IMR-90 (cell line): ENCODE measurements around the gene LRRTM3. TPM values are rescaled to one million over a fixed set of nuclear protein-coding genes. Genes with fewer than 3 reads are reported as not detected.

Experiments used
- ATAC-seq: fragments of 200-7000 bp; cut with Tn5 transposase; 2 replicates; pipeline ENCODE4 v1.9.1; 2020; ENCODE audit warnings: low read depth, mild to moderate bottlenecking, moderate library complexity
- BruUV-seq: library from RNA; stranded (reverse); fragments of 400-500 nt; replicated peaks from 2 replicates; lab custom pipeline; 2021; lab: Mats Ljungman, UMichigan
- CTCF ChIA-PET: fragments of 300-600 bp; formaldehyde crosslinking; extraction: SDS; loops from one replicate; lab custom pipeline; 2021; ENCODE audit warnings: antibody characterized with exemption; lab: Yijun Ruan, JAX
- POLR2A ChIA-PET: fragments of 300-600 bp; sonication (Branson Sonifier 250); formaldehyde crosslinking; loops from one replicate; lab custom pipeline; 2022; ENCODE audit warnings: antibody characterized with exemption; ENCODE audit not compliant: unreplicated experiment; lab: Charles Lee
- DNase-seq: peaks from one replicate; pipeline ENCODE4 v3.0.0; 2013
- H2AFZ ChIP-seq: replicated peaks from 2 replicates; pipeline ENCODE3; 2013; ENCODE audit warnings: low read length, mild to moderate bottlenecking; ENCODE audit not compliant: poor library complexity
- H2AK5ac ChIP-seq: 2 replicates; pipeline ENCODE4 v1.6.1; 2013; ENCODE audit warnings: low read depth, low read length, inconsistent platforms
- H2AK9ac ChIP-seq: replicated peaks from 2 replicates; pipeline ENCODE3; 2013; ENCODE audit warnings: mild to moderate bottlenecking, low read depth, low read length, moderate library complexity; ENCODE audit not compliant: poor library complexity
- H2BK120ac ChIP-seq: 2 replicates; pipeline ENCODE4 v1.6.1; 2013; ENCODE audit warnings: low read depth, low read length, inconsistent platforms
- H2BK15ac ChIP-seq: 3 replicates; pipeline ENCODE4 v1.6.1; 2013; ENCODE audit warnings: low read depth, low read length, inconsistent platforms
- H2BK20ac ChIP-seq: 2 replicates; pipeline ENCODE4 v1.6.1; 2013; ENCODE audit warnings: low read depth, mild to moderate bottlenecking, inconsistent platforms, low read length, moderate library complexity
- H2BK5ac ChIP-seq: 2 replicates; pipeline ENCODE4 v1.6.1; 2013; ENCODE audit warnings: mild to moderate bottlenecking, low read depth, low read length, inconsistent platforms; ENCODE audit not compliant: poor library complexity, severe bottlenecking
- H3K14ac ChIP-seq: replicated peaks from 2 replicates; pipeline ENCODE4 v1.6.1; 2013; ENCODE audit warnings: low read depth, low read length, inconsistent platforms
- H3K18ac ChIP-seq: 2 replicates; pipeline ENCODE4 v1.6.1; 2013; ENCODE audit warnings: low read depth, low read length, control low read depth
- H3K23ac ChIP-seq: 2 replicates; pipeline ENCODE4 v1.6.1; 2013; ENCODE audit warnings: low read depth, low read length, inconsistent platforms
- H3K27ac ChIP-seq: 2 replicates; pipeline ENCODE4 v1.5.1; 2013; ENCODE audit warnings: mild to moderate bottlenecking, control low read depth, low read length; ENCODE audit not compliant: insufficient read depth
- H3K27me3 ChIP-seq: 2 replicates; pipeline ENCODE4 v1.6.1; 2013; ENCODE audit warnings: low read length; ENCODE audit not compliant: control insufficient read depth, insufficient read depth
- H3K36me3 ChIP-seq: 2 replicates; pipeline ENCODE4 v1.6.1; 2013; ENCODE audit warnings: low read length, mixed read lengths; ENCODE audit not compliant: control insufficient read depth, insufficient read depth
- H3K4ac ChIP-seq: 2 replicates; pipeline ENCODE4 v1.6.1; 2013; ENCODE audit warnings: low read depth, low read length, inconsistent platforms
- H3K4me1 ChIP-seq: 2 replicates; pipeline ENCODE4 v1.6.1; 2013; ENCODE audit warnings: low read length, mixed read lengths; ENCODE audit not compliant: control insufficient read depth, insufficient read depth
- H3K4me2 ChIP-seq: 2 replicates; pipeline ENCODE4 v1.6.1; 2013; ENCODE audit warnings: low read depth, mild to moderate bottlenecking, control low read depth, low read length, moderate library complexity
- H3K4me3 ChIP-seq: 2 replicates; pipeline ENCODE4 v1.5.1; 2013; ENCODE audit warnings: low read depth, mild to moderate bottlenecking, control low read depth, low read length, moderate library complexity; ENCODE audit not compliant: insufficient read depth
- H3K56ac ChIP-seq: 2 replicates; pipeline ENCODE4 v1.6.1; 2013; ENCODE audit warnings: low read length, inconsistent platforms; ENCODE audit not compliant: insufficient read depth; ENCODE audit errors: extremely low read depth
- H3K79me1 ChIP-seq, 2 experiments: 2 replicates each; pipeline ENCODE4 v1.6.1; 2013; ENCODE audit warnings: low read length in 2 of 2, inconsistent platforms in 1 of 2, low read depth in 1 of 2
- H3K9ac ChIP-seq: 2 replicates; pipeline ENCODE4 v1.6.1; 2013; ENCODE audit warnings: low read depth, low read length, control low read depth
- H3K9me1 ChIP-seq: 2 replicates; pipeline ENCODE4 v1.6.1; 2013; ENCODE audit warnings: low read length, inconsistent platforms; ENCODE audit not compliant: insufficient read depth
- H3K9me3 ChIP-seq: 2 replicates; pipeline ENCODE4 v1.6.1; 2013; ENCODE audit warnings: low read length; ENCODE audit not compliant: control insufficient read depth, insufficient read depth
- H4K20me1 ChIP-seq: 2 replicates; pipeline ENCODE4 v1.6.1; 2013; ENCODE audit warnings: low read length, inconsistent platforms; ENCODE audit not compliant: insufficient read depth
- H4K5ac ChIP-seq: 2 replicates; pipeline ENCODE4 v1.6.1; 2013; ENCODE audit warnings: mild to moderate bottlenecking, low read depth, low read length, control low read depth
- H4K8ac ChIP-seq, 2 experiments: 2 replicates each; pipeline ENCODE4 v1.6.1; 2013; ENCODE audit warnings: low read depth in 2 of 2, low read length in 2 of 2, control low read depth in 1 of 2, inconsistent platforms in 1 of 2
- H4K91ac ChIP-seq: 2 replicates; pipeline ENCODE4 v1.6.1; 2013; ENCODE audit warnings: low read depth, low read length, inconsistent platforms; ENCODE audit not compliant: insufficient read depth
- CEBPB ChIP-seq: IDR thresholded peaks from 2 replicates; pipeline ENCODE4 v1.6.1; 2012; ENCODE audit warnings: low read depth, low read length, improper control_type of control experiment
- ELK1 ChIP-seq: fragments of 150-350 bp; IDR thresholded peaks from 2 replicates; pipeline ENCODE4 v1.6.1; 2016; ENCODE audit warnings: low read depth, mild to moderate bottlenecking, low read length, moderate library complexity, borderline replicate concordance
- MAZ ChIP-seq: IDR thresholded peaks from 2 replicates; pipeline ENCODE4 v1.6.1; 2012; ENCODE audit warnings: low read depth, mild to moderate bottlenecking, low read length, improper control_type of control experiment, moderate library complexity, borderline replicate concordance
- POLR2A ChIP-seq: IDR thresholded peaks from 2 replicates; pipeline ENCODE4 v1.6.1; 2012; ENCODE audit warnings: mild to moderate bottlenecking, low read depth, low read length
- RCOR1 ChIP-seq: IDR thresholded peaks from 2 replicates; pipeline ENCODE4 v1.6.1; 2012; ENCODE audit warnings: mild to moderate bottlenecking, low read length, improper control_type of control experiment; ENCODE audit not compliant: insufficient replicate concordance
- WGBS, 2 experiments: methylation state at CpG; one replicate each; pipeline versions ENCODE4 v1.1.5 to v1.1.7; 2013; ENCODE audit warnings: missing lambda C conversion rate in 2 of 2; ENCODE audit not compliant: insufficient read length in 1 of 2; ENCODE audit errors: extremely low coverage in 2 of 2; 5-methylcytosine and 5-hydroxymethylcytosine counted together
- dilution Hi-C: fragments of 300-500 bp; cut with HindIII; formaldehyde crosslinking; loops from one replicate; pipeline ENCODE4 v1.14.3; 2018; ENCODE audit warnings: low sequenced_read_pairs; ENCODE audit not compliant: unreplicated experiment
- in situ Hi-C: fragments of 300-500 bp; cut with MboI; formaldehyde crosslinking; loops from 3 replicates; pipeline ENCODE4 v1.14.3; 2019; ENCODE audit warnings: low sequenced_read_pairs, inconsistent platforms, mixed read lengths
- intact Hi-C: fragments of 100-400 bp; cut with micrococcal nuclease; formaldehyde crosslinking; loops from 2 replicates; pipeline ENCODE4 v1.10.0; 2022
- polyA plus RNA-seq, 3 experiments: library from polyadenylated mRNA; depleted of rRNA; stranded (reverse); fragments of >200 nt; gene quantifications; 2 replicates each; pipeline ENCODE4 v1.2.3, GENCODE V29; 2012; ENCODE audit warnings: low replicate concordance in 1 of 3
- total RNA-seq: library from RNA; depleted of rRNA; stranded (reverse); fragments of >200 nt; gene quantifications from 2 replicates; pipeline ENCODE4 v1.2.3, GENCODE V29; 2012

Gene LRRTM3
- total and polyA plus RNA-seq, 2 of the 4 experiments (the other 2 are of a cell fraction): under 0.01 TPM; not detected in 1

DNA sequence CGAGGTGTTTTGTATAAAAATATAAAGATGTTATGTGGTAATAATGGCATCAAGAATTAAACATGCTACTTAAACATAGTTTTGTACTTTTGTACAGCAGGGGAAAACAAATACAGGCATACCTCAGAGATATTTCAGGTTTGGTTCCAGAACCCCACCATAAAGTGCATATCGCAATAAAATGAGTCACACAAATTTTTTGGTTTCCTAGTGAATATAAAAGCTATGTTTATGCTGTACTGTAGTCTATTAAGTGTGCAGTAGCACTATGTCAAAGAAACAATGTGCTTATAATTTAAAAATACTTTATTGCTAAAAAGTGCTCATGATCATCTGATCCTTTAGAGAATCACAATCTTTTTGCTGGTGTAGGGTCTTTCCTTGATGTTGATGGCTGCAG, 17.8 kb downstream of the LRRTM3 start:
- BruUV-seq: no TSS peak
- Histone ChIP-seq H2AK5ac (no peak overlapping the region), H3K4me1 (no peaks in the 10 kb centered on the region), H4K91ac (no peak overlapping the region), H3K4me2 (no peak overlapping the region), H3K27ac (no peak overlapping the region), H2BK5ac (no peak overlapping the region), H2BK15ac (no peak overlapping the region), H3K14ac (no peak overlapping the region), H4K8ac (no peak overlapping the region), H3K18ac (no peak overlapping the region), H3K56ac (no peak overlapping the region), H2BK20ac (no peak overlapping the region), H4K5ac (no peak overlapping the region), H3K4ac (no peak overlapping the region), H3K27me3 (no peaks in the 10 kb centered on the region), H3K36me3 (no peaks in the 10 kb centered on the region), H3K9me1 (no peaks in the 10 kb centered on the region), H2AK9ac (no peak overlapping the region), H3K9me3 (no peaks in the 10 kb centered on the region), H2AFZ (no peak overlapping the region), H2BK120ac (no peak overlapping the region), H3K23ac (no peak overlapping the region), H4K20me1 (no peaks in the 10 kb centered on the region), H3K9ac (no peak overlapping the region), H3K79me1 (no peaks in the 10 kb centered on the region), H3K4me3 (no peak overlapping the region)
- ATAC-seq (no peak), DNase-seq (no peak)
- ChIA-PET POLR2A (no interaction called here), CTCF (no interaction called here)
- in situ Hi-C loops (loop anchor here (25.0 kb wide), 1 partner anchor 569 kb away; no protein-coding TSS in a partner anchor), intact Hi-C loops (no loop called here), dilution Hi-C loops (no loop called here)
- WGBS, 2 experiments: no CpG with 5 or more reads among the region's 2 CpGs
- TF ChIP-seq RCOR1 (no peak), CEBPB (no peak), POLR2A (no peak), MAZ (no peak), ELK1 (no peak)
